Measurements from ENCODE around the gene MYH16. TPM values are rescaled to one million over a fixed set of nuclear protein-coding genes. Genes with fewer than 3 reads are reported as not detected.

MYH16 gene
- 0.38 and 0.72 TPM in 2 replicates for total RNA-seq

GRCh38 chr7:99272476-99273045 lies at the start of gene MYH16:
MYH16 (plus strand) TSS chr7:99272839.

GRCh38 chr7:99325592-99326407 lies 53.2 kb downstream of the MYH16 start, which contains the start of gene ARPC1A:
ARPC1A (plus strand) TSS chr7:99325898; CDS start chr7:99333354, 7,456 bp downstream.

Other genes with a start within 250 kb of the MYH16 start
- 17.4 and 20.2 TPM in 2 replicates for gene SMURF1, start 128.7 kb upstream of the MYH16 start, total RNA-seq
- under 0.01 TPM in 1 of 2 replicates, not detected in the other for gene KPNA7, start 64.7 kb upstream of the MYH16 start, total RNA-seq
- 224 and 226 TPM in 2 replicates for gene ARPC1A, start 53.1 kb downstream of the MYH16 start, total RNA-seq
- gene ARPC1B, start 101.9 kb downstream of the MYH16 start, total RNA-seq, result 600 and 643 TPM in 2 replicates
- 29.6 and 32.8 TPM in 2 replicates for gene PDAP1, start 135.8 kb downstream of the MYH16 start, total RNA-seq
- gene BUD31, start 136.1 kb downstream of the MYH16 start, total RNA-seq, result 120 TPM in 2 replicates
- gene PTCD1, start 166.0 kb downstream of the MYH16 start, total RNA-seq, result 4.0 and 5.9 TPM in 2 replicates
- gene CPSF4, start 166.1 kb downstream of the MYH16 start, total RNA-seq, result 23.8 and 26.0 TPM in 2 replicates
- gene ATP5MF, start 193.3 kb downstream of the MYH16 start, total RNA-seq, result 281 and 445 TPM in 2 replicates
- 5.7 and 7.0 TPM in 2 replicates for gene ZNF789, start 200.1 kb downstream of the MYH16 start, total RNA-seq
- 24.7 and 28.4 TPM in 2 replicates for gene ZNF394, start 227.4 kb downstream of the MYH16 start, total RNA-seq
- gene ZKSCAN5, start 231.8 kb downstream of the MYH16 start, total RNA-seq, result 10.4 and 11.8 TPM in 2 replicates

Measured in endothelial cell of coronary artery (primary cell).